Activated CD8-positive, alpha-beta memory T cell treated with anti-CD3 and anti-CD28 coated beads, Interleukin-2, amount 50 U/mL, for 1 hour (primary cell): ENCODE measurements around the gene GZMB.
"Not testable (repeated sequence)": the region's sequence is repeated elsewhere in the genome, so short reads cannot be mapped to it uniquely, and the experiment has no call there.

Experiments
- DNase-seq: peaks from one replicate; pipeline ENCODE4 v3.0.0-alpha.2; 2020; ENCODE audit errors: extremely low read depth

Gene GZMB

GRCh38 chr14:24634158-24634557, at the start of gene GZMB:
Gene GZMB, minus strand, starts transcription at chr14:24634190. Its CDS starts 30 bp downstream, at chr14:24634160.
- peak; percentile 32 for DNase-seq

GRCh38 chr14:24681056-24681455, 47.1 kb upstream of the GZMB start:
- DNase-seq = no peak

GRCh38 chr14:24680516-24680915, 46.5 kb upstream of the GZMB start:
- DNase-seq = no peak

GRCh38 chr14:24679248-24679961, 45.4 kb upstream of the GZMB start:
- DNase-seq = no peak

- DNase-seq = peak; percentile 71
Measured at GRCh38 chr14:24678801-24679247, 44.8 kb upstream of the GZMB start.

- no peak for DNase-seq
Measured at GRCh38 chr14:24677956-24678355, 44.0 kb upstream of the GZMB start.

- no peak for DNase-seq
Measured at GRCh38 chr14:24674204-24674970, 40.4 kb upstream of the GZMB start.

- peak; percentile 53 for DNase-seq
Measured at GRCh38 chr14:24673534-24674203, 39.7 kb upstream of the GZMB start.

- no peak for DNase-seq
Measured at GRCh38 chr14:24673059-24673458, 39.1 kb upstream of the GZMB start.

- DNase-seq = no peak
Measured at GRCh38 chr14:24670594-24670993, 36.6 kb upstream of the GZMB start.

GRCh38 chr14:24669651-24670050, 35.7 kb upstream of the GZMB start:
- no peak for DNase-seq

GRCh38 chr14:24665440-24665991, 31.5 kb upstream of the GZMB start:
- DNase-seq = no peak

GRCh38 chr14:24664366-24664765, 30.4 kb upstream of the GZMB start:
- DNase-seq = no peak

GRCh38 chr14:24662753-24663152, 28.8 kb upstream of the GZMB start:
- DNase-seq = no peak

- no peak for DNase-seq
Measured at GRCh38 chr14:24659916-24660570, 26.1 kb upstream of the GZMB start.

- not testable (repeated sequence) for DNase-seq
Measured at GRCh38 chr14:24648361-24648760, 14.4 kb upstream of the GZMB start.

- no peak for DNase-seq
Measured at GRCh38 chr14:24639905-24640304, 5.9 kb upstream of the GZMB start.

- no peak for DNase-seq
Measured at GRCh38 chr14:24639270-24639669, 5.3 kb upstream of the GZMB start.

- no peak for DNase-seq
Measured at GRCh38 chr14:24633353-24633752, 637 bp downstream of the GZMB start.

GRCh38 chr14:24632761-24633160, 1.2 kb downstream of the GZMB start:
- no peak for DNase-seq

GRCh38 chr14:24632336-24632735, 1.7 kb downstream of the GZMB start:
- DNase-seq = no peak
